ENCODE data around the gene RB1.

The RB1 gene

GRCh38 chr13:48383384-48383783, 79.8 kb downstream of the RB1 start:
- no peak for DNase-seq (ENCODE audit: low read depth)
- TF ChIP-seq POLR2A (IDR thresholded peaks at IDR 0.05; ENCODE audit: extremely low read depth, insufficient read length) (no peak), CTCF (IDR thresholded peaks at IDR 0.05; ENCODE audit: low read depth, low read length) (no peak), MYC (IDR thresholded peaks at IDR 0.05; ENCODE audit: low read depth, low read length) (no peak)
- TF ChIP-seq, protein P1, sequence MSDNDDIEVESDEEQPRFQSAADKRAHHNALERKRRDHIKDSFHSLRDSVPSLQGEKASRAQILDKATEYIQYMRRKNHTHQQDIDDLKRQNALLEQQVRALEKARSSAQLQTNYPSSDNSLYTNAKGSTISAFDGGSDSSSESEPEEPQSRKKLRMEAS (IDR thresholded peaks at IDR 0.05; ENCODE audit: low read depth, low read length) = no peak

GRCh38 chr13:48386816-48387215, 83.3 kb downstream of the RB1 start:
- no peak for DNase-seq (ENCODE audit: low read depth)
- no peak for TF ChIP-seq CTCF (IDR thresholded peaks at IDR 0.05; ENCODE audit: low read depth, low read length)
- TF ChIP-seq MYC (IDR thresholded peaks at IDR 0.05; ENCODE audit: low read depth, low read length) = no peak
- TF ChIP-seq, protein P1 (IDR thresholded peaks at IDR 0.05; ENCODE audit: low read depth, low read length) = no peak
- no peak for TF ChIP-seq POLR2A (IDR thresholded peaks at IDR 0.05; ENCODE audit: extremely low read depth, insufficient read length)
- no peak overlapping the region for H3K4me3 ChIP-seq (ENCODE audit: low read depth, low read length)

More at GRCh38 chr13:48383384-48383783, 79.8 kb downstream of the RB1 start:
- no peak overlapping the region for H3K4me3 ChIP-seq (ENCODE audit: low read depth, low read length)

DNA sequence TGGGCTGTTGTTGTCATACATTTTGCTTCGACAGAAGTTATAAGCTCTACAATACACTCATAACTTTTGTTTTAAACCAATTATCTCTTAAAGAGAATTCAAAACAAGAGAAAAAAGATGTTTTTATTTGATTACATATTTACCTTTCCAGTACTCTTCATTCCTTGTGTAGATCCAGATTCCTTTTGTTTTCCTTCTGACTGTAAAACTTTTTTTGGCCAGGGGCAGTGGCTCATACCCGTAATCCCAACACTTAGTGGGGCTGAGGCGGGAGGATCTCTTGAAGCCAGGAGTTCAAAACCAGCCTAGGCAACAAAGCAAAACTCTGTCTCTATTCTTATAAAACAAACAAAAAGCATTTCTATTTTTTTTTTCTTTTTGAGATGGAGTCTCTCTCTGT, 87.7 kb downstream of the RB1 start:
- no peak overlapping the region for H3K4me3 ChIP-seq (ENCODE audit: low read depth, low read length)
- no peak for DNase-seq (ENCODE audit: low read depth)
- TF ChIP-seq, protein P1 (IDR thresholded peaks at IDR 0.05; ENCODE audit: low read depth, low read length) = no peak
- no peak for TF ChIP-seq CTCF (IDR thresholded peaks at IDR 0.05; ENCODE audit: low read depth, low read length)
- no peak for TF ChIP-seq MYC (IDR thresholded peaks at IDR 0.05; ENCODE audit: low read depth, low read length)
- no peak for TF ChIP-seq POLR2A (IDR thresholded peaks at IDR 0.05; ENCODE audit: extremely low read depth, insufficient read length)

- no peak overlapping the region for H3K4me3 ChIP-seq (ENCODE audit: low read depth, low read length)
- DNase-seq (ENCODE audit: low read depth) = no peak
- TF ChIP-seq CTCF (IDR thresholded peaks at IDR 0.05; ENCODE audit: low read depth, low read length) (no peak), MYC (IDR thresholded peaks at IDR 0.05; ENCODE audit: low read depth, low read length) (no peak), POLR2A (IDR thresholded peaks at IDR 0.05; ENCODE audit: extremely low read depth, insufficient read length) (no peak)
- TF ChIP-seq, protein P1 (IDR thresholded peaks at IDR 0.05; ENCODE audit: low read depth, low read length) = no peak
Measured at GRCh38 chr13:48393030-48393697, 89.6 kb downstream of the RB1 start.

DNA sequence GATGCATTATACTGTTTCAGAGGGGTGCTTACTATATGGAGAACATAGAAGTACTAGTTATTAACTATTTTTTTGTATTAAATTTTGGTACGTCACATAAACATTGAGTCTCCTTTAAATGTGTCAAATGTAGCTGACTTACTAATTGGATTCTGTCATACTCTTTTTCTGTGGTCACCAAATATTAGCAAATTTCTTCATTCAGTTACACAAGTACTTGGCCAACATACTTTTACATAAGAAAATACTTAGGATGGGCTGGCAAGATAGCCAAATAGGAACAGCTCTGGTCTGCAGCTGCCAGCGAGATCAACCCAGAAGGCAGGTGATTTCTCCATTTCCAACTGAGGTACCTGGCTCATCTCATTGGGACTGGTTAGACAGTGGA, 90.1 kb downstream of the RB1 start:
- DNase-seq (ENCODE audit: low read depth) = no peak
- H3K4me3 ChIP-seq (ENCODE audit: low read depth, low read length) = no peak overlapping the region
- TF ChIP-seq, protein P1 (IDR thresholded peaks at IDR 0.05; ENCODE audit: low read depth, low read length) = no peak
- TF ChIP-seq MYC (IDR thresholded peaks at IDR 0.05; ENCODE audit: low read depth, low read length) (no peak), POLR2A (IDR thresholded peaks at IDR 0.05; ENCODE audit: extremely low read depth, insufficient read length) (no peak)

DNA sequence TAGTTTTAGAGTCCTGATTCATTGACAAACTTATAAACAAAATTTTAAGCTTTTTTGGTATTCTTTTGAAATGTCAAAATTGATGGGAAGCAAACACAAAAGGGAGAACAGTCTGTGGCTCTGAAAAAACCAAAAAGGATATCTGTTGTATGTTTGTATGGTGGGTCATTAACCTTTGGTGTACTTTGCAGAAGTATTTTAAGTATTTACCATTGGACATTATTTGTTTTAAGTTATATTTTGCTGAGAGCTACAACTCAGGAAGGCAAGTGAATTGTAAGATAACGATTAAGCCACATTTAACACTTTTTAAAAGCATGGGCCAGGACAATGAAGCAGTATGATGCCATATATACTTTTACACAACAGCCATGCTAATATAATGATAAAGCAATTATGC, 94.2 kb downstream of the RB1 start:
- no peak overlapping the region for H3K4me3 ChIP-seq (ENCODE audit: low read depth, low read length)
- no peak for DNase-seq (ENCODE audit: low read depth)
- TF ChIP-seq MYC (IDR thresholded peaks at IDR 0.05; ENCODE audit: low read depth, low read length) (no peak), POLR2A (IDR thresholded peaks at IDR 0.05; ENCODE audit: extremely low read depth, insufficient read length) (no peak), CTCF (IDR thresholded peaks at IDR 0.05; ENCODE audit: low read depth, low read length) (no peak)
- TF ChIP-seq, protein P1 (IDR thresholded peaks at IDR 0.05; ENCODE audit: low read depth, low read length) = no peak
